Progenitor cell of endocrine pancreas (in vitro differentiated cells): ENCODE data around the gene RUNX2. TPM values are rescaled to one million over a fixed set of nuclear protein-coding genes. Genes with fewer than 3 reads are reported as not detected.

Source experiments
- DNase-seq: peaks from one replicate; pipeline ENCODE4 v3.0.0; 2021; ENCODE audit warnings: low spot score; ENCODE audit not compliant: unreplicated experiment
- H3K27ac Mint-ChIP-seq: 2 replicates; pipeline ENCODE4 v1.8.0; 2021; ENCODE audit warnings: mild to moderate bottlenecking, moderate library complexity, mixed read lengths
- H3K27me3 Mint-ChIP-seq: 2 replicates; pipeline ENCODE4 v1.8.0; 2021; ENCODE audit warnings: mixed read lengths
- H3K36me3 Mint-ChIP-seq: 2 replicates; pipeline ENCODE4 v1.8.0; 2022; ENCODE audit warnings: mixed read lengths; ENCODE audit not compliant: insufficient read depth
- H3K4me1 Mint-ChIP-seq: 2 replicates; pipeline ENCODE4 v1.8.0; 2021; ENCODE audit warnings: low read depth, mixed read lengths
- H3K4me3 Mint-ChIP-seq: 2 replicates; pipeline ENCODE4 v1.8.0; 2021; ENCODE audit warnings: low read depth, mild to moderate bottlenecking, moderate library complexity, mixed read lengths
- H3K9me3 Mint-ChIP-seq: 2 replicates; pipeline ENCODE4 v1.8.0; 2021; ENCODE audit warnings: low read depth, mixed read lengths
- total RNA-seq: library from RNA; stranded (reverse); gene quantifications from 2 replicates; pipeline ENCODE4 v1.2.1, GENCODE V29; 2021
- TF ChIP-seq, protein P1 (sequence below): fragments of 200-600 bp; sonication (generic); IDR thresholded peaks from one replicate; pipeline ENCODE4 v1.5.0; 2021; ENCODE audit warnings: antibody characterized with exemption, mild to moderate bottlenecking; ENCODE audit not compliant: unreplicated experiment

Gene RUNX2
- total RNA-seq, 1 donor from 2014 or later = 0.46 TPM

DNA sequence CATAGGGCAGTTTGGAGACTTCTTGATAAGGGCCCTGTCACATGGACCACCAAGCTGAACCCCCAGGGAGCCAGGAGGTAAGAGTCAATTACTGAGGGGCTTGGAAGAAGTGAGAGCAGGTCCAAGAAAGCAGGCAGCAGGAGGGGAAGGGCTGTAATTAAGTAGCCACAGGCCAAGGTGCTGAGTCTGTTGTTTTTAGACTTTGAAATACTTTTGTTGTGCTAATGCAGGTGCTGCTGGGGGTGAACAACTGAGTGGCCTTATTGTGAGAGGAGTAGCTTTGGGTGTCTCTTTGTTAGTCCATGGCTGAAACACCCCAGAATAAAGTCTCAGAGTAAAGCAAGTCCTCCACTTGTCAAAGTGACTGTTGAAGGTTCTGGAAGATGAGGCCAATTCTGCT is 316.6 kb downstream of the RUNX2 start:
- peaks cover 51% of the 10 kb centered on the region for H3K27me3 Mint-ChIP-seq
- TF ChIP-seq, protein P1, sequence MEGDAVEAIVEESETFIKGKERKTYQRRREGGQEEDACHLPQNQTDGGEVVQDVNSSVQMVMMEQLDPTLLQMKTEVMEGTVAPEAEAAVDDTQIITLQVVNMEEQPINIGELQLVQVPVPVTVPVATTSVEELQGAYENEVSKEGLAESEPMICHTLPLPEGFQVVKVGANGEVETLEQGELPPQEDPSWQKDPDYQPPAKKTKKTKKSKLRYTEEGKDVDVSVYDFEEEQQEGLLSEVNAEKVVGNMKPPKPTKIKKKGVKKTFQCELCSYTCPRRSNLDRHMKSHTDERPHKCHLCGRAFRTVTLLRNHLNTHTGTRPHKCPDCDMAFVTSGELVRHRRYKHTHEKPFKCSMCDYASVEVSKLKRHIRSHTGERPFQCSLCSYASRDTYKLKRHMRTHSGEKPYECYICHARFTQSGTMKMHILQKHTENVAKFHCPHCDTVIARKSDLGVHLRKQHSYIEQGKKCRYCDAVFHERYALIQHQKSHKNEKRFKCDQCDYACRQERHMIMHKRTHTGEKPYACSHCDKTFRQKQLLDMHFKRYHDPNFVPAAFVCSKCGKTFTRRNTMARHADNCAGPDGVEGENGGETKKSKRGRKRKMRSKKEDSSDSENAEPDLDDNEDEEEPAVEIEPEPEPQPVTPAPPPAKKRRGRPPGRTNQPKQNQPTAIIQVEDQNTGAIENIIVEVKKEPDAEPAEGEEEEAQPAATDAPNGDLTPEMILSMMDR = no peak
- H3K27ac Mint-ChIP-seq = no peak overlapping the region
- H3K4me1 Mint-ChIP-seq = peaks cover 9% of the 10 kb centered on the region
- no peaks in the 10 kb centered on the region for H3K36me3 Mint-ChIP-seq
- no peak overlapping the region for H3K4me3 Mint-ChIP-seq
- H3K9me3 Mint-ChIP-seq = no peaks in the 10 kb centered on the region
- DNase-seq = no peak

DNA sequence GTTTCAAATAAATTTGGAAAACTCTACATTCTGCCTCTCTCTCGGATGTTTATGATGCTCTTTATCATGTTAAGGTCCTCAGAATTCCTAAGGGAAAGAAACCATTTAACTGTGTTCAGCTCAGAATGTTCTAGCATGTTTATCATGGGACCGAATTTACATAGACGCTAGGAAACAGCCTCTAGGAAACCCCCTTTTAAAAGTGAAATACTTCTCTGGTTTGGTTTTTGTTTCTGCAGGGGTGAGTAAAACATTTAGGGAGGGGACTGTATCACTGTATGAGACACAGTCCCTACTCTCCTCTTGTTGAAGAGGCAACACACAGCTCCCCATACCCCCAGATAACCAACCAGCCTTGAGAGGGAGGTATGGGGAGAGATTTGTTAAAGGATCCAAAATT is 317.2 kb downstream of the RUNX2 start:
- H3K4me1 Mint-ChIP-seq = peaks cover 9% of the 10 kb centered on the region

DNA sequence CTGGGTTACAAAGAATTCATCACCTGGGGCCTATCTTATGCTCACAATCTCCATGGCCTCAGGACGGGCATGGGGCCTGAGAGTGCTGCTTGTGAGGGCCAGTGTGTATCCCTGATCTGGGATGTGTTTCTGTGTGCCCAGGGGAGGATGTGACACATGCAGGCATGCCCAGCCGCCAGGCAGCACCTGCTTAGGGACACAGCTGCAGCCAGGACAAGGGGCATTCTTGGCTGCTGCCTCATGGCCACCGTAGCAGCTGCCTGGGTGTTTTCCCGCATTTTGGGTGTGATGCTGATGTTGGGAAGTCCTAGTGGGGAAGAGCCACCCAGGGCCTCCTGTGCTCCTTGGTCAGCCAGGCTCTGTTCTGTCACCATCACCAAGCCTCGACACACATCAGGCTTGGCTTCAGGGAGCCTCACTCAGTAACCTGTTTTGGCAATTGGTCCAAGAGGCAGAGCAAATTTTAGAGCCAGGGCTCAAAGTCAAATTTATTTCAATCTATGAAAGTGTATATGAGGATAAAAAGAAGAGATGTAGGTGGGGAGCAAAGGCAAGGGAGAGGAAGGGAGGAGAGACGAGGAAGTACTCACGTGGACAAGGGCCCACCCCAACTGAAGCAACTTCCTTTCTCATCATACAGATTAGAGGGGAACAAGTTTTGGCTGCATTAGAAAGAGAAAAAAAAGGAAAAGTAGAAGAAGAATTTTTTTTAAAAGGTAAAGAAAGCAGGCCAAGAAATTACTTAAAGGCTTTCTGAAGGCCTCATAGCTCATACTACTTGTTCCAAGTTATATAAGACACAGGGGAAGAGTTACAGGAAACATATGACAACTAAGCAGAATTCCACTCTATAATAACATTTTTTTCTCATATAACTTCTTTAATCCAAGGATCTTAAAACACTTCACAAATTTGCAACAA is 319.5 kb downstream of the RUNX2 start:
- Mint-ChIP-seq H3K27me3 (peaks cover 34% of the 10 kb centered on the region), H3K4me1 (no peaks in the 10 kb centered on the region), H3K27ac (no peak overlapping the region), H3K4me3 (no peak overlapping the region), H3K9me3 (no peaks in the 10 kb centered on the region), H3K36me3 (no peaks in the 10 kb centered on the region)
- no peak for DNase-seq
- TF ChIP-seq, protein P1 = no peak

More for the DNA sequence above, 317.2 kb downstream of the RUNX2 start:
- H3K9me3 Mint-ChIP-seq = no peaks in the 10 kb centered on the region
- H3K36me3 Mint-ChIP-seq = no peaks in the 10 kb centered on the region
- TF ChIP-seq, protein P1 = no peak
- H3K27me3 Mint-ChIP-seq = peaks cover 50% of the 10 kb centered on the region
- DNase-seq = no peak
- no peak overlapping the region for H3K27ac Mint-ChIP-seq
- no peak overlapping the region for H3K4me3 Mint-ChIP-seq

DNA sequence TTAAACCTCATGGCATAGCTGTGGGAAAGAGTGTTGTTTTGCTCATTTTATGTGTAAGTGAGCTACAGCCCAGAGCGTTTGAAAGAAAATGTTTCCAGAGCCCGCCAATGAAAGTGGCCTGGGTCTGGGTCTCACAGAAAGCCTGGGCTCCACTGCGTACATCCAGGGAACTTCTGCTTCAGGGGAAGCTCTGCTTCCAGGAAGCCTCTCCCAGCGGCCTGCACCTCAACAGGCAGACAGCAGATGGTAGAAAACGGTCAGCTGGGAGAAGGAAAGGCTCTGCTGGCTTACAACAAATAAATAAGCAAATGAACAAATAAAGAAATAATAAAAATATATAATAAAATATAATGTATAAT is 320.1 kb downstream of the RUNX2 start:
- no peak overlapping the region for H3K4me3 Mint-ChIP-seq
- no peaks in the 10 kb centered on the region for H3K36me3 Mint-ChIP-seq
- no peaks in the 10 kb centered on the region for H3K4me1 Mint-ChIP-seq
- no peak for DNase-seq
- H3K27ac Mint-ChIP-seq = no peak overlapping the region
- TF ChIP-seq, protein P1 = no peak
- H3K27me3 Mint-ChIP-seq = peaks cover 35% of the 10 kb centered on the region
- no peaks in the 10 kb centered on the region for H3K9me3 Mint-ChIP-seq

DNA sequence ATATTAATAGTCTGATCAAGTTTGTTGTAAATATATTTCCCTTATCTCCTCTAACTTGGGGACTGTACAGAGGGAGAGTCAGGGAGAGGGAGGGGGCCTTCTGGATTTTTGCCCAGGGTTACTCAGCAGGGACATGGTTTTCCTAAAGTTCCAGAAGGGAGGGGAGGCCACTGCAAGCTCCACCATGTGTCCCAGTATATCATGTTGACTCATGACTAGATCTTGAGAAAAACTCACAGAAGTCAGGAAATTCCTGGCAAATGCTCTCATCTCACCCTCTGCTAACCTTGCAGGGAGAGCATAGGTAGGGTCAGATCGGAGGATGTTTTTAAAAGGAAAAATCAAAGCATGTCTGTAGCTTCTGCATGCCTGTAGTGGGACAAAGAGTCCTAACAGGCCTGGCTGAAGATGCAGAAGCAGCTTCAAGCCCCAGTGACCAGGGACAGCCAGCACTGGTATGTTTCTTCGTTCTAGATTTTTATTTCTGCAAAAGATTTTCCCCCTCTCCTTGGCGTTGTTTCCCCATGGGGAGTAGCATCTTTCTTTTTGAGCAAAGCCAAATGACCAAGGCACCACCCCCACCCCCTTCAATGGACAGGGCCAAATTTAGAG is 322.5 kb downstream of the RUNX2 start:
- no peak overlapping the region for H3K27ac Mint-ChIP-seq

More for the DNA sequence above, 322.5 kb downstream of the RUNX2 start:
- Mint-ChIP-seq H3K4me3 (no peak overlapping the region), H3K9me3 (no peaks in the 10 kb centered on the region), H3K4me1 (no peaks in the 10 kb centered on the region), H3K27me3 (peaks cover 21% of the 10 kb centered on the region), H3K36me3 (no peaks in the 10 kb centered on the region)
- TF ChIP-seq, protein P1 = no peak
- DNase-seq = no peak
